Adrenal gland (tissue), 5 donors: Measurements from ENCODE around the gene ANKRD62.
"Not testable (repeated sequence)": the region's sequence is repeated elsewhere in the genome, so short reads cannot be mapped to it uniquely, and the experiment has no call there.

Experiments
- CTCF ChIP-seq, 6 experiments: fragments of 450-650 bp in 4 of 6; fragments of 200-600 bp in 2 of 6; sonication (generic) in 1 of 6; IDR thresholded peaks; 1 replicate in 5 of 6; 2 replicates in 1 of 6; pipeline versions ENCODE4 v1.5.1 to v1.8.0; 2016 to 2021; ENCODE audit warnings: antibody characterized with exemption in 6 of 6, mild to moderate bottlenecking in 2 of 6, moderate library complexity in 1 of 6
- POLR2A ChIP-seq, 2 donors: fragments of 450-650 bp; IDR thresholded peaks; one replicate each; pipeline ENCODE4 v1.6.1; 2017; ENCODE audit warnings: antibody characterized with exemption in 2 of 2, mild to moderate bottlenecking in 2 of 2, moderate library complexity in 1 of 2
- donor health status: DM: no; HTN: no; CAD: no.

DNA sequence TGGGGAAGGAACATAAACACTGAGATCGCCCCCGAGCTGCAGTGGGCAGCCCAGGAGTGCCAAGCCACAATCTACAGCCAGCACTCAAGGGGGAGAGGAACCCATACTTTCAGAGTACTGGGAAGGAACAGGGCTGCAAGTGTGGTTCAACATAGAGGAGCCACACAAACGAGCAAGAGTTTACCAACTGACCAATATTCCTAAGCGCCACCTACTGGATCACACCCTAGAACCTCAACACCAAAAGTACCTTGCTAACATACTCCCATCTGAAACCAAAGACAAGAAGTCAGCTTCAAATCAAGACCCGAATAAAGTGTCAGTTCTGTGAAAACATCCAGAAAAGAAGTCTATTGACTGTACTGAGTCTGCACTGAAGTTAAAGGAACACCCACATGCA is 55.8 kb downstream of the ANKRD62 start:
- TF ChIP-seq CTCF, POLR2A (IDR thresholded peaks at IDR 0.05): not testable (repeated sequence)
